ENCODE results near the gene DGKZ.

DGKZ gene

GRCh38 chr11:46326813-46327416 is 20.3 kb upstream of the DGKZ start:
- DNase-seq: no peak

DNA sequence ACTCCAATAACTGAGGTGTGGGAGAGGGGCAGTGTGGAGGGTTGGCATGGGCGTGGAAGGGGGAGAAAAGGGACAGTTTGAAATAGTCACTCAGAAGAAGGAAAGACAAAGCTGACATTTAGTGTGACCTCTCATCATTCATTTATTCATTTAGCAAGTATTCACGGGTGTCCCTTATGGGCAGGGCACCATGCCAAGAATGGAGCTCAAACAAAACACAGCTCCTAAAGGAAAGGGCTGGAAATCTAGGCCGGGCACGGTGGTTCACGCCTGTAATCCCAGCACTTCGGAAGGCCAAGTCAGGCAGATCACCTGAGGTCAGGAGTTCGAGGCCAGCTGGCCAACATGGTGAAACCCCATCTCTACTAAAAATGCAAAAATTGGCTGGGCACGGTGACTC is 19.4 kb upstream of the DGKZ start:
- DNase-seq: no peak

GRCh38 chr11:46330154-46330553 is 17.1 kb upstream of the DGKZ start:
- DNase-seq: no peak

GRCh38 chr11:46330563-46331281 is 16.5 kb upstream of the DGKZ start:
- no peak for DNase-seq

- no peak for DNase-seq
Measured at GRCh38 chr11:46331282-46331984, 15.8 kb upstream of the DGKZ start.

DNA sequence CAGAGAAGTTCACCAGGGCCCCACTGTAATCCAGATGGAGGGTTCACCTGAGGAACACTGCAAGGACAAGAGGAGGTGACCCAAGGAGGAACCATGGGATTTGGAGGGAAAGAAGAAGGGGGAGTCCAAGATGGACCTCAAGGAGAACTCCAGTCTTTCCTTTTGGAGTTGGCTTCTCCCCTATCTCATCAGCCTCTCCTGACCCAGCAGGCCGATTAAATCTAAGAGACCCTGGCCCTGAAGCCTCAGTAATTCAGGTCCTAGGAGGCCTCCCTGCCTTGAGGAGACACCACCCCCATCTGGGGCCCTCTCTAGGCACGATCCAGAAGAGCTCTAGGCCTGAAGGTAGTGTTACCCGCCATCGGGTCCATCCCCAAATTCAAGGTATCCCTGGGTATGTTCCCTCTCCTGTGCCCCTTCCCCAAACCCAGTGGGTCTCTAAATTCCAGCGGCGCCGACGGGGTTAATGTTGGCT is 15.1 kb upstream of the DGKZ start:
- DNase-seq: no peak

GRCh38 chr11:46332568-46333393 is 14.5 kb upstream of the DGKZ start:
- no peak for DNase-seq

- DNase-seq: no peak
Measured at GRCh38 chr11:46333394-46333947, 13.8 kb upstream of the DGKZ start.

DNA sequence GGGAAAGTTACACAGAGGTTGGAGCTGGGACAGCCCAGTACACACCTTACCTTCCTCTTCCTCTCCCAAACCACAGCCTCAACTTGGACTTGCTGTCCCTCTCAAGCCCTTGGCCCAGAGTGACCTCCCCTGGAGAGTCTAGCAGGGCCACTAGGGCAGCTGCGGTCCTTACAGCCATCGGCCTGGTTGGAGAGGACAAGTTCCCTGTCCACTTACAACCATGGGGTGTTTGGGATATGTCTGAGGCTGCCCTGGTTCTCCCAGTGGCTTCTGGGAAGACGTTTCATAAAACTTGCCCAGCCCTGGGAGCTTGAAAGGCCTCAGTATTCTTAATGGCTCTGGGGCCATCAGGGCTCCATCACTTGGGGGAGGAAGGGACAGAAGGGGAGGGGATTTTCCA is 13.1 kb upstream of the DGKZ start:
- no peak for DNase-seq

GRCh38 chr11:46335271-46335670 is 12.0 kb upstream of the DGKZ start:
- no peak for DNase-seq

DNA sequence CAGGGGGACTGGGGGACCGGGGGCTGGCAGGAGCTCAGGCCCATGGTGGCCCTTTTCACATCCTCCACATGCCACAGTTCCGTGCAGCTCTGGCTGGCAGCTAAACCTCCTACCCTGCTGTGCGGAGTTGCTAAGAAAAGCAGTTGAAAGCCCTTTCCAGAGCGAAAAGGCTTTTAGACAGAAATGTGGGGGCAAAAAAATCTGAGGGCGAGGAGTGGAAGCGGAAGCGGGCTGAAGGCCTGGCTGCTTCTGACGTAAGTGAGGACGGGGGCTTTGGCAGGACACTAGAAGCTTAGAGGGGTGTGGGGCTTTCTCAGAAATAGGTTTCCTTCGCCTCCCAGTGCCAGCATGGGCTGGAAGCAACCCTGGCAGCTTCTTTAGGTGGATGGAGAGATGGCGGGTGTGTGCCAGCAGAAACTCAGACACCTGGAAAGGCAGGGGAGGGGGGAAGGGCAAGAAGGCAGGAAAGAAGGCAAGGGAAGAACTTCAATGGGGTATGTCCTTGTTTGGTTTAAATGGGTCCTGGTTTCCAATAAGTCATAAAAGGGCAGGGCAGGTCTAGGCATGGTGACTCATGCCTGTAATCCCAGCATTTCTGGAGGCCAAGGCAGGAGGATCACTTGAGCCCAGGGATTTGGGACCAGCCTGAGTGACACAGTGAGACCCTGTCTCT is 11.2 kb upstream of the DGKZ start:
- no peak for DNase-seq

DNA sequence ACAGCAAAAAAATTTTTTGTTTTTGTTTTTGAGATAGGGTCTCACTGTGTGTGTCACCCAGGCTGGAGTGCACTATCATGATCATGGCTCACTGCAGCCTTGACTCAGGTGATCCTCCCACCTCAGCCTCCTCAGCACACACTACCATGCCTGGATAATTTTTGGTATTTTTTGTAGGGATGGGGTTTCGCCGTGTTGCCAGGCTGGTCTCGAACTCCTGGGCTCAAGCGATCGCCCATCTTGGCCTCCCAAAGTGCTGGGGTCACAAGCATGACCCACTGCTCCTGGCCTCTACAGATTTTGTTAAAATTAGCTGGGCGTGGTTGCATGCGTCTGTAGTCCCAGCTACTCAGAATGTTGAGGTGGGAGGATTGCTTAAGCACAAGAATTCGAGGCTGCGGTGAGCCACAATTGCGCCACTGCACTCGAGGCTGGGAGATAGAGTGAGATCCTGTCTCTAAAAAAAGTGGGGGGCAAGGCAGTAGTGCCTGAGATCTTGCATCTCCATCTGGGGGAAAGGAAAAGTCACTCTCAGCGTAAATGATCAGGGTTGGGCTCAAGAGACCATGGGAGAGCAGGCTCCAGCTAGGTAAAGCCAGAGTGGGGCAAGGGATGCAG is 10.6 kb upstream of the DGKZ start:
- no peak for DNase-seq

GRCh38 chr11:46337626-46338345 is 9.5 kb upstream of the DGKZ start:
- DNase-seq: no peak

GRCh38 chr11:46338636-46338987 is 8.7 kb upstream of the DGKZ start:
- no peak for DNase-seq

DNA sequence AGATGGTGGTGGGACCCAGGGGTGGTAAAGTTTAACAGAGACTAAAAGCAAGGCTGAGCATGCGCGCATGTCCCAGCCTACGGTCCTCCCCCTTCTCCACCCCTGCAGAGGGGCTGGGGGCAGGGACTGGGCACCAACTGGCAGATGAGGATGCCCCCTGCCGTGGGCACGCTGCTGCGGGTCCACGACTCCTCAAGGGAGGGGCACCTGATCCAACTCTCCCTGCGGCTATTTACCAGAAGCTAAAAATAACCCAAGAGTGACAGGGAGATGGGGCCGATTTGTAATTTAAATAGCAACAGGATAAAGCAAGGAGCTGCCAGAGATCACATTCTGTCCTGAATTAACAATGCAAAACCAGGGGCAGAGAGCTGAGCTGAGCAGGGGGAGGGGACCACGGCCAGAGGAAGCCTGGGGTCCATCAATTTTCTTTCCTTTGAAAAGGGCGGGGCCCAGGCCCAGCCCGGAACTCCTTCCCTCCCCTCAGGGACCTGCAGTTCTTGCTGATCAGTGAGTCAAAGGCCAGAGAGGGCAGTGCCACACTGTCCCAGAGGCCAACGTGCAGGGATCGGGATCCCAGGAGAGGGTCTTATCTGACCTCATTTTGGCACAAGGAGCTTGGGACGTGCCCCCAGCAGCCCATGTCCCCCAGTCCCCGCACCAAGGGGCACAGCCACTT is 8.1 kb upstream of the DGKZ start:
- DNase-seq: no peak

GRCh38 chr11:46339816-46340215 is 7.4 kb upstream of the DGKZ start:
- no peak for DNase-seq

GRCh38 chr11:46341454-46341853 is 5.8 kb upstream of the DGKZ start:
- no peak for DNase-seq

DNA sequence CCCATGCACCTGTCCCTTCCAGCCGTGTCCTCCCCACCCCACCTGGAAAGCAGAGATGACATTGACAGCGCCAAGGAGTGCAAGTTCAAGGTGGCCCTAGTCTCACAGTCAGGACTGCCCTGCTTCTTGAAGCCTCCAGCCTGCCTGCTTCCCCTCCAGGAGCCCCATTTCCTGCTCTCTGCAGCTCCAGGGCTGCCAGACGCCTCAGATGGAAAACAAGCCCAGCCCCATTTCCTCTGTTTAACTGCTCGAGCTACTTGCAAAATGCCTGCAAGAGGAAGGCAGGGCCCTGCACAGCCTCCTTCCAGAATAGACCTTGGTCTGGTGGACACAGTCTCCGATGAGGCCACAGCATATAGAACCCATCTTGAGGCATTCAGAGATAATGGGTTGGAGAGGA is 5.0 kb upstream of the DGKZ start:
- DNase-seq: no peak

DNA sequence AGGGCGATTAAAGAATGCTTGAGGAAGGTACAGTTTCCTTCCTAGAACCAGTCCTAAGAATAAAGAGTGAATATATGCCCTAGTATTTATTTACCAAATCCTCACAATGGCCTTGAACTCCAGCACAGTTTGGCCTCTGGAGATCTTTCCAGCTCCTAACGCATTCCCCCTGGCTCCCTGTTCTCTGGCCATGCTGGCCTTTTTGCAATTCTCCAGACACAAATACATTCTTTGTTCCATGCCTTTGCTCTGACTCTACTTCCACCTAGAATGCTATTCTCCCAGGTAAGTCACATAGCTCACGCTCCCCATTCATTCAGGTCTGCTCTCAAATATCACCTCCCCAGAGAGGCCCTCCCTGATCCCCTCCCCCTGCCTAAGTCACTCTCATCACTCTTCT is 3.7 kb upstream of the DGKZ start:
- no peak for DNase-seq

DNA sequence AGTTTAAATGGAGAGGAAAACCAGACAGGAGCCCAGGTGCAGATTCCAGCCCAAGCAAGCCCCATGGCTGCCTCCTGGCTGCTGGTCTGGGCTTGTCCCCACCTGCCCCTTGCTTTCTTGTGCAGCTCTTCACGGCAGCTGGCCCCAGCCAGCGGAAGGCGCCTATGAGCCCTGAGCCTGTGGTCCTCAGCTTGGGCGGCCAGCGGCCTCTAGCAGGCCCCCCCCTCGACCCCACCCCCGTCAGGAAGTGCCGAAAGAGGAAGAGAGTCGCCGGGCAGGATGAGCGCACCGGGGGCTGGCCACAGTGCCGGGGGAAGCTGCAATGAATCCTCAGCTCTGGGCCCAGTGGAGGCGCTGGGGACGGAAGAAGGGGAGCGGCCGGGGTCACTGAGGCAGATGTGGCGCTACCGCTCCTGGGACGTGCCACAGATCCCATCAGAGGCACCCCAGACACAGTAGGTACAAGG is 2.1 kb upstream of the DGKZ start:
- DNase-seq: no peak

All from cerebellar nuclear complex (tissue), 1 donor.